H1 (cell line): ENCODE results near the gene IL16. TPM values are rescaled to one million over a fixed set of nuclear protein-coding genes. Genes with fewer than 3 reads are reported as not detected.

Source experiments
- CTCF ChIA-PET: fragments of 300-600 bp; sonication (Branson Sonifier 250); formaldehyde crosslinking; loops from one replicate; lab custom pipeline; 2021; ENCODE audit not compliant: partially characterized antibody; lab: Charles Lee
- POLR2A ChIA-PET: fragments of 300-600 bp; sonication (Branson Sonifier 250); formaldehyde crosslinking; loops from one replicate; lab custom pipeline; 2021; ENCODE audit warnings: inconsistent platforms; ENCODE audit not compliant: partially characterized antibody; lab: Charles Lee
- DNase-seq, 2 experiments: peaks; one replicate each; pipeline versions ENCODE4 v3.0.0 to v3.0.0-alpha.2; 2010 to 2022; ENCODE audit warnings: low spot score in 2 of 2, low read depth in 1 of 2, mixed read lengths in 1 of 2
- FAIRE-seq: peaks from 2 replicates; lab custom pipeline; 2011; peaks lifted over from hg19 to GRCh38; lab: Jason Lieb, UNC
- H2AFZ ChIP-seq: 2 replicates; pipeline ENCODE4 v1.8.1; 2012; ENCODE audit warnings: low read length, inconsistent platforms
- H2AK5ac ChIP-seq: 2 replicates; pipeline ENCODE4 v1.6.1; 2013; ENCODE audit warnings: low read depth, low read length
- H2BK120ac ChIP-seq: replicated peaks from 2 replicates; pipeline ENCODE3; 2013; ENCODE audit warnings: low read depth, low read length, inconsistent platforms
- H2BK12ac ChIP-seq: 2 replicates; pipeline ENCODE4 v1.6.1; 2013; ENCODE audit warnings: low read depth, low read length
- H2BK15ac ChIP-seq: 2 replicates; pipeline ENCODE4 v1.6.1; 2013; ENCODE audit warnings: low read length
- H2BK20ac ChIP-seq: 2 replicates; pipeline ENCODE4 v1.6.1; 2013; ENCODE audit warnings: low read length
- H2BK5ac ChIP-seq: 2 replicates; pipeline ENCODE4 v1.6.1; 2013; ENCODE audit warnings: low read depth, low read length
- H3K14ac ChIP-seq: 2 replicates; pipeline ENCODE4 v1.6.1; 2013; ENCODE audit warnings: inconsistent platforms; ENCODE audit not compliant: insufficient read length
- H3K18ac ChIP-seq: 2 replicates; pipeline ENCODE4 v1.6.1; 2013; ENCODE audit warnings: low read length; ENCODE audit errors: extremely low read depth
- H3K23ac ChIP-seq: 2 replicates; pipeline ENCODE4 v1.6.1; 2013; ENCODE audit warnings: inconsistent platforms; ENCODE audit not compliant: insufficient read length
- H3K23me2 ChIP-seq: 2 replicates; pipeline ENCODE4 v1.6.1; 2013; ENCODE audit warnings: low read depth, low read length
- H3K27ac ChIP-seq: 2 replicates; pipeline ENCODE4 v1.6.1; 2011; ENCODE audit warnings: low read depth, low read length, inconsistent platforms
- H3K27me3 ChIP-seq, 4 experiments: replicated peaks in 1 of 4; 1 replicate in 1 of 4; 2 replicates in 3 of 4; pipeline versions ENCODE4 v1.6.1 to v1.8.1; 2011 to 2013; ENCODE audit warnings: low read length in 3 of 4, mild to moderate bottlenecking in 3 of 4, inconsistent platforms in 2 of 4, mixed read lengths in 2 of 4, moderate library complexity in 1 of 4; ENCODE audit not compliant: control insufficient read depth in 3 of 4, insufficient read depth in 3 of 4; ENCODE audit errors: extremely low read depth in 1 of 4
- H3K36me3 ChIP-seq, 4 experiments: 2 replicates each; pipeline versions ENCODE4 v1.6.1 to v1.8.1; 2011 to 2013; ENCODE audit warnings: mild to moderate bottlenecking in 4 of 4, low read length in 3 of 4, moderate library complexity in 2 of 4, control low read depth in 1 of 4, inconsistent platforms in 1 of 4; ENCODE audit not compliant: insufficient read depth in 4 of 4, control insufficient read depth in 2 of 4
- H3K4ac ChIP-seq: replicated peaks from 2 replicates; pipeline ENCODE3; 2013; ENCODE audit warnings: low read length, low read depth, mixed read lengths, inconsistent platforms; ENCODE audit not compliant: insufficient read length
- H3K4me1 ChIP-seq, 4 experiments: replicated peaks in 1 of 4; 1 replicate in 1 of 4; 2 replicates in 3 of 4; pipeline versions ENCODE4 v1.6.1 to v1.8.1; 2011 to 2013; ENCODE audit warnings: low read length in 3 of 4, inconsistent platforms in 2 of 4, mixed read lengths in 1 of 4; ENCODE audit not compliant: insufficient read depth in 4 of 4, control insufficient read depth in 3 of 4
- H3K4me2 ChIP-seq, 2 experiments: 2 replicates each; pipeline versions ENCODE4 v1.6.1 to v1.8.1; 2011 to 2013; ENCODE audit warnings: low read depth in 2 of 2, low read length in 2 of 2, control low read depth in 1 of 2, inconsistent platforms in 1 of 2, mild to moderate bottlenecking in 1 of 2; ENCODE audit not compliant: insufficient read depth in 1 of 2
- H3K4me3 ChIP-seq, 4 experiments: fragments of 200-600, 300-600 bp in 1 of 4; sonication (generic), shearing (Covaris generic), sonication (Bioruptor Twin) in 1 of 4; 2 replicates each; pipeline versions ENCODE4 v1.5.1 to v1.8.1; 2011 to 2016; ENCODE audit warnings: low read length in 4 of 4, low read depth in 3 of 4, control low read depth in 2 of 4, inconsistent platforms in 2 of 4, mild to moderate bottlenecking in 2 of 4, mixed read lengths in 1 of 4, moderate library complexity in 1 of 4; ENCODE audit not compliant: insufficient read depth in 2 of 4; ENCODE audit errors: extremely low read depth in 1 of 4
- H3K56ac ChIP-seq: replicated peaks from 2 replicates; pipeline ENCODE3; 2013; ENCODE audit warnings: low read depth, mild to moderate bottlenecking, mixed read lengths, low read length, inconsistent platforms; ENCODE audit not compliant: insufficient read length
- H3K79me1 ChIP-seq: 2 replicates; pipeline ENCODE4 v1.6.1; 2013; ENCODE audit warnings: low read depth, low read length, control low read depth
- H3K79me2 ChIP-seq, 2 experiments: 2 replicates each; pipeline versions ENCODE4 v1.6.1 to v1.8.1; 2012 to 2013; ENCODE audit warnings: low read length in 2 of 2, mild to moderate bottlenecking in 2 of 2, inconsistent platforms in 1 of 2; ENCODE audit not compliant: insufficient read depth in 2 of 2, control insufficient read depth in 1 of 2
- H3K9ac ChIP-seq, 4 experiments: replicated peaks in 1 of 4; 1 replicate in 1 of 4; 2 replicates in 3 of 4; pipeline versions ENCODE4 v1.6.1 to v1.8.1; 2011 to 2013; ENCODE audit warnings: low read depth in 3 of 4, low read length in 3 of 4, control low read depth in 2 of 4, mild to moderate bottlenecking in 2 of 4, moderate library complexity in 2 of 4, inconsistent platforms in 1 of 4; ENCODE audit errors: extremely low read depth in 1 of 4
- H3K9me3 ChIP-seq, 2 experiments: 2 replicates each; pipeline versions ENCODE4 v1.6.1 to v1.8.1; 2012 to 2013; ENCODE audit warnings: mild to moderate bottlenecking in 2 of 2, moderate library complexity in 2 of 2, control low read depth in 1 of 2, inconsistent platforms in 1 of 2, low read depth in 1 of 2, low read length in 1 of 2, mixed read lengths in 1 of 2; ENCODE audit not compliant: insufficient read depth in 2 of 2
- H4K20me1 ChIP-seq, 2 experiments: replicated peaks in 1 of 2; 2 replicates each; pipeline versions ENCODE3 to v1.8.1; 2011 to 2013; ENCODE audit warnings: inconsistent platforms in 2 of 2, low read length in 2 of 2, mild to moderate bottlenecking in 1 of 2; ENCODE audit not compliant: insufficient read depth in 2 of 2, control insufficient read depth in 1 of 2
- H4K5ac ChIP-seq: 2 replicates; pipeline ENCODE4 v1.6.1; 2013; ENCODE audit warnings: low read length, low read depth, mixed read lengths, inconsistent platforms; ENCODE audit not compliant: insufficient read length
- H4K8ac ChIP-seq: 2 replicates; pipeline ENCODE4 v1.8.0; 2013; ENCODE audit warnings: mild to moderate bottlenecking, moderate library complexity, low read length, inconsistent platforms; ENCODE audit not compliant: insufficient read depth; ENCODE audit errors: extremely low read depth
- H4K91ac ChIP-seq: replicated peaks from 2 replicates; pipeline ENCODE3; 2013; ENCODE audit warnings: low read length, mixed read lengths, inconsistent platforms; ENCODE audit not compliant: insufficient read length
- ASH2L ChIP-seq: fragments of 200-600, 300-600 bp; sonication (generic); IDR thresholded peaks from one replicate; pipeline ENCODE4 v1.7.1; 2017; ENCODE audit warnings: low read length
- CBX8 ChIP-seq: fragments of 300-800, 300-1000 bp; sonication (generic); IDR thresholded peaks from 2 replicates; pipeline ENCODE4 v1.7.1; 2016; ENCODE audit warnings: low read depth, low read length, borderline replicate concordance
- HDAC2 ChIP-seq, 2 experiments: fragments of 300-600 bp in 1 of 2; sonication (generic) in 1 of 2; IDR thresholded peaks; 2 replicates each; pipeline ENCODE4 v1.6.1; 2011 to 2012; ENCODE audit warnings: low read depth in 2 of 2, low read length in 2 of 2, mild to moderate bottlenecking in 2 of 2, moderate library complexity in 2 of 2, borderline replicate concordance in 1 of 2, inconsistent platforms in 1 of 2
- KDM1A ChIP-seq: fragments of 200-600, 300-600 bp; sonication (generic); IDR thresholded peaks from 2 replicates; pipeline ENCODE4 v1.7.1; 2016; ENCODE audit warnings: mild to moderate bottlenecking, low read length, borderline replicate concordance
- SUZ12 ChIP-seq: fragments of 200-600 bp; sonication (generic); IDR thresholded peaks from 2 replicates; pipeline ENCODE4 v1.6.1; 2012; ENCODE audit warnings: mild to moderate bottlenecking, inconsistent platforms, low read length, moderate library complexity, mixed read lengths
- WGBS, 2 experiments: shearing (Covaris generic) in 1 of 2; methylation state at CpG; one replicate each; pipeline versions ENCODE4 v1.1.6 to v1.1.7; 2013 to 2015; ENCODE audit warnings: low lambda C conversion rate in 2 of 2, mixed read lengths in 2 of 2, inconsistent platforms in 1 of 2, low coverage in 1 of 2, missing lambda C conversion rate in 1 of 2; ENCODE audit not compliant: insufficient replicate concordance in 2 of 2, insufficient coverage in 1 of 2, insufficient read length in 1 of 2; ENCODE audit errors: extremely low coverage in 1 of 2, missing lambda C conversion rate in 1 of 2; 5-methylcytosine and 5-hydroxymethylcytosine counted together
- polyA plus RNA-seq, 7 experiments: library from polyadenylated mRNA; depleted of rRNA in 3 of 7; stranded (reverse) in 5 of 7; unstranded in 2 of 7; fragments of >200 nt in 5 of 7; fragments of 200-250 nt in 2 of 7; gene quantifications; 1 replicate in 5 of 7; 2 replicates in 1 of 7; 4 replicates in 1 of 7; pipeline versions ENCODE4 v1.2.1 to v1.2.3, GENCODE V29; 2011 to 2013; ENCODE audit warnings: missing spikeins in 2 of 7, mixed read lengths in 2 of 7
- total RNA-seq: library from RNA; stranded (reverse); fragmentation: NEBNext Ultra II Directional; extraction: Animal tissue kit (Norgen Biotek cat#: 25700); gene quantifications from 2 replicates; pipeline ENCODE4 v1.2.1, GENCODE V29; 2021
- TF ChIP-seq, protein P1 (sequence below): IDR thresholded peaks from 2 replicates; pipeline ENCODE4 v1.6.1; 2012; ENCODE audit warnings: inconsistent platforms

Gene IL16
- total and polyA plus RNA-seq, 2 of the 8 experiments (the other 6 are each of a cell fraction or from before 2014, with no cell fraction given): 0.03 to 0.09 TPM

DNA sequence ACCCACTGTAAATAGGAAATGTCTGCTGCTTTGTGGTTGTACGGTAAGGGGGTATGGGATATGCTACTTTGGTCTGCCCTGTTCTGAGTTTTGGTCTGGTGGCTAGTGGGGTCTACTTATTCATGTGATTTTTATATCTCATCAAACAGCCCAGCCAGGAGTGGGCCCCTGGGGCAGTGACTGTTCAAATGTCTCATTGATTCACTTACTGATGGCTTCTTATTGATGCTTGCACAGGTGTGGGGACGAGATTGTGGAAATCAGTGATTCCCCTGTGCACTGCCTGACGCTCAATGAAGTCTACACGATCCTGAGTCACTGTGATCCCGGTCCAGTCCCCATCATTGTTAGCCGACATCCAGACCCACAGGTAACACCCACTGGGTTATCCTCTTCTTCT, 88.8 kb downstream of the IL16 start:
- Histone ChIP-seq H3K56ac (no peak overlapping the region), H3K9me3 (no peaks in the 10 kb centered on the region), H3K4me2 (no peak overlapping the region), H3K23ac (no peak overlapping the region), H3K23me2 (no peaks in the 10 kb centered on the region), H2BK5ac (no peak overlapping the region), H3K36me3 (no peaks in the 10 kb centered on the region), H3K27me3 (no peaks in the 10 kb centered on the region), H3K4ac (no peak overlapping the region), H3K79me2 (no peaks in the 10 kb centered on the region), H4K91ac (no peak overlapping the region), H2BK12ac (no peak overlapping the region), H3K27ac (no peak overlapping the region), H3K79me1 (no peaks in the 10 kb centered on the region), H2BK20ac (no peak overlapping the region), H3K4me1 (no peaks in the 10 kb centered on the region), H3K18ac (no peak overlapping the region), H3K14ac (no peak overlapping the region), H3K4me3 (no peak overlapping the region), H2BK15ac (no peak overlapping the region), H4K20me1 (no peaks in the 10 kb centered on the region), H2AK5ac (no peak overlapping the region), H3K9ac (no peak overlapping the region), H4K8ac (no peak overlapping the region), H2BK120ac (no peak overlapping the region), H4K5ac (no peak overlapping the region), H2AFZ (no peak overlapping the region)
- WGBS, 2 experiments: 91% methylated on average over 6 of the region's 6 CpGs; no CpG with 5 or more reads in 1 of the 2 experiments
- FAIRE-seq (no peak), DNase-seq (no peak)
- ChIA-PET CTCF (interaction anchor here (2.8 kb wide), 1 partner anchor 19 kb away, joined by 9 read pairs; no protein-coding TSS in a partner anchor), POLR2A (no interaction called here)
- no peak for TF ChIP-seq KDM1A
- no peak for TF ChIP-seq CBX8
- TF ChIP-seq ASH2L: no peak
- no peak for TF ChIP-seq SUZ12
- TF ChIP-seq HDAC2 (IDR thresholded peaks at IDR 0.05; ENCODE audit: borderline replicate concordance in 1 of 2, low read depth in 2 of 2, low read length in 2 of 2): no peak
- TF ChIP-seq, protein P1, sequence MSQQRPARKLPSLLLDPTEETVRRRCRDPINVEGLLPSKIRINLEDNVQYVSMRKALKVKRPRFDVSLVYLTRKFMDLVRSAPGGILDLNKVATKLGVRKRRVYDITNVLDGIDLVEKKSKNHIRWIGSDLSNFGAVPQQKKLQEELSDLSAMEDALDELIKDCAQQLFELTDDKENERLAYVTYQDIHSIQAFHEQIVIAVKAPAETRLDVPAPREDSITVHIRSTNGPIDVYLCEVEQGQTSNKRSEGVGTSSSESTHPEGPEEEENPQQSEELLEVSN: no peak
